ENCODE data around the gene SEL1L2.
A peak's percentile ranks its signal among the peaks of the same experiment; 100 is the strongest.

Gene SEL1L2

GRCh38 chr20:14009208-14009607 lies 18.8 kb upstream of the SEL1L2 start:
- H3K9ac ChIP-seq, result no peak overlapping the region
- H3K79me2 ChIP-seq, result no peaks in the 10 kb centered on the region
- no peak overlapping the region for H3K27ac ChIP-seq
- TF ChIP-seq, protein P1, sequence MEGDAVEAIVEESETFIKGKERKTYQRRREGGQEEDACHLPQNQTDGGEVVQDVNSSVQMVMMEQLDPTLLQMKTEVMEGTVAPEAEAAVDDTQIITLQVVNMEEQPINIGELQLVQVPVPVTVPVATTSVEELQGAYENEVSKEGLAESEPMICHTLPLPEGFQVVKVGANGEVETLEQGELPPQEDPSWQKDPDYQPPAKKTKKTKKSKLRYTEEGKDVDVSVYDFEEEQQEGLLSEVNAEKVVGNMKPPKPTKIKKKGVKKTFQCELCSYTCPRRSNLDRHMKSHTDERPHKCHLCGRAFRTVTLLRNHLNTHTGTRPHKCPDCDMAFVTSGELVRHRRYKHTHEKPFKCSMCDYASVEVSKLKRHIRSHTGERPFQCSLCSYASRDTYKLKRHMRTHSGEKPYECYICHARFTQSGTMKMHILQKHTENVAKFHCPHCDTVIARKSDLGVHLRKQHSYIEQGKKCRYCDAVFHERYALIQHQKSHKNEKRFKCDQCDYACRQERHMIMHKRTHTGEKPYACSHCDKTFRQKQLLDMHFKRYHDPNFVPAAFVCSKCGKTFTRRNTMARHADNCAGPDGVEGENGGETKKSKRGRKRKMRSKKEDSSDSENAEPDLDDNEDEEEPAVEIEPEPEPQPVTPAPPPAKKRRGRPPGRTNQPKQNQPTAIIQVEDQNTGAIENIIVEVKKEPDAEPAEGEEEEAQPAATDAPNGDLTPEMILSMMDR (IDR thresholded peaks at IDR 0.05), result no peak
- no peaks in the 10 kb centered on the region for H3K4me1 ChIP-seq
- H3K4me2 ChIP-seq (ENCODE audit: low read length), result no peak overlapping the region
- no peaks in the 10 kb centered on the region for H3K9me3 ChIP-seq (ENCODE audit: control insufficient read depth, low read length)
- no peaks in the 10 kb centered on the region for H3K36me3 ChIP-seq (ENCODE audit: control insufficient read depth, insufficient read depth, low read length)
- H2AFZ ChIP-seq, result no peak overlapping the region
- no peak overlapping the region for H3K4me3 ChIP-seq (ENCODE audit: low read depth, low read length)
- no peaks in the 10 kb centered on the region for H3K27me3 ChIP-seq (ENCODE audit: control insufficient read depth, insufficient read depth, low read length)

DNA sequence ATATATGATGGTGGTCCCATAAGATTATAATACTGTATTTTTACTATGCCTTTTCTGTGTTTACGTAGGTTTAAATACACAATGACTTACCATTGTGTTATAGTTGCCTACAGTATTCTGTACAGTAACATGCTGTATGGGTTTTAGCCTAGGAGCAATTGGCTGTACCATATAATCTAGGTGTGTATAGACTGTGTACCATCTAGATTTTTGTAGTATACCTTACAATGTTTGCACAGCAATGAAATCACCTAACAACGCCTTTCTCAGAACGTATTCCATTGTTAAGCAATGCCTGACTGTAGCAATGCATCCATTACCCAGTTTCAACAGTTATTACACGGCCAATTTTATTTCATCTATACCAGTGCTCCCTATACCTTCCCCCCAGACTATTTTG lies 15.6 kb upstream of the SEL1L2 start:
- Histone ChIP-seq H2AFZ (no peak overlapping the region), H3K36me3 (ENCODE audit: control insufficient read depth, insufficient read depth, low read length) (no peaks in the 10 kb centered on the region), H3K4me2 (ENCODE audit: low read length) (no peak overlapping the region), H3K9me3 (ENCODE audit: control insufficient read depth, low read length) (no peaks in the 10 kb centered on the region), H3K27ac (no peak overlapping the region), H3K79me2 (no peaks in the 10 kb centered on the region), H3K4me1 (no peaks in the 10 kb centered on the region), H3K27me3 (ENCODE audit: control insufficient read depth, insufficient read depth, low read length) (no peaks in the 10 kb centered on the region), H3K9ac (no peak overlapping the region), H3K4me3 (ENCODE audit: low read depth, low read length) (no peak overlapping the region)
- TF ChIP-seq, protein P1 (IDR thresholded peaks at IDR 0.05), result no peak

DNA sequence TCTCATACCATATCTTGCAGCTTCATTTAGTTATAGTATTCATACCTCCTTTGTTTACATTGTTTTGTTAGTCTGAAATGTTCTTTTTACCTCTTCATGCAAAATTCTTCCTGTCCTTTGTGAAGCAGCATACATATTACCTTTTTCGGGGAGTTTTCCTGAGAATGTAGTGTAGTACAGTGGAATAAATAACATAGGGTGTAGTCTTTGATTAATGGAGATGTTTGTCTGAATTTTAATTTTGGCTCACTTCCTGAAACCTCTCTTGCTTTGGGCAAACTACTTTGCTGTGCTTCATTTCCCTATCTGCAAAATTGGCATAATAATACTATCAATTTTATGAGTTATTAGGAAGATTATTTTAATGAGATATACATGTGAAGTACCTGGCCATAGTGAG lies 10.5 kb upstream of the SEL1L2 start:
- Histone ChIP-seq H3K79me2 (no peaks in the 10 kb centered on the region), H3K4me1 (no peaks in the 10 kb centered on the region), H3K4me3 (ENCODE audit: low read depth, low read length) (no peak overlapping the region), H3K27ac (no peak overlapping the region), H3K9ac (no peak overlapping the region), H3K27me3 (ENCODE audit: control insufficient read depth, insufficient read depth, low read length) (no peaks in the 10 kb centered on the region), H3K36me3 (ENCODE audit: control insufficient read depth, insufficient read depth, low read length) (no peaks in the 10 kb centered on the region), H3K9me3 (ENCODE audit: control insufficient read depth, low read length) (no peaks in the 10 kb centered on the region), H3K4me2 (ENCODE audit: low read length) (no peak overlapping the region), H2AFZ (no peak overlapping the region)
- TF ChIP-seq, protein P1 (IDR thresholded peaks at IDR 0.05), result no peak

GRCh38 chr20:13996265-13996664 lies 5.9 kb upstream of the SEL1L2 start:
- Histone ChIP-seq H3K27me3 (ENCODE audit: control insufficient read depth, insufficient read depth, low read length) (no peaks in the 10 kb centered on the region), H2AFZ (peak overlapping the region; percentile 90), H3K4me2 (ENCODE audit: low read length) (peak overlapping the region; percentile 71), H3K9ac (no peak overlapping the region), H3K4me3 (ENCODE audit: low read depth, low read length) (peak overlapping the region; percentile 55), H3K4me1 (no peaks in the 10 kb centered on the region), H3K36me3 (ENCODE audit: control insufficient read depth, insufficient read depth, low read length) (no peaks in the 10 kb centered on the region), H3K9me3 (ENCODE audit: control insufficient read depth, low read length) (peaks cover 4% of the 10 kb centered on the region), H3K79me2 (no peaks in the 10 kb centered on the region), H3K27ac (peak overlapping the region; percentile 36)
- TF ChIP-seq, protein P1 (IDR thresholded peaks at IDR 0.05), result no peak

DNA sequence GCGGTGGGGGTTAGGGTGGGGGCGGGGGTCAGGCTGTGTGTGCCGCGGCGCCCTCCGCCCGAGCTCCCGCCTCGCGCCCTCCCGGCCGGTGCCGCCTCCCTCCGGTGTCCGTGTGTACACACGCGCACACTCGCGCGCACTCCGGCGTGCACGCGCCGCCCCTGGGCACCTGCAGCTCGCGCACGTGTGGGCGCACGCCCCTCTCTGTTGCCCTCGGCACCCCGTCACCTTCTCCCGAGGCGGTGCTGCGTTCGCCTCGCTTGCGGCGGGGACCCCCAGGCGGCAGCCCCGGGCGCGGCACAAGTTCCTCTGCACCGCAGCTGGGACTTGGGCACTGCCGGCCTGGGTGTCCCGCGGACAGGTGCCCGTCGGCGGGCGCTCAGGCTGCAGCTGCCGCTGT lies 5.4 kb upstream of the SEL1L2 start:
- H3K9me3 ChIP-seq (ENCODE audit: control insufficient read depth, low read length), result peaks cover 4% of the 10 kb centered on the region
- peak overlapping the region; percentile 90 for H2AFZ ChIP-seq
- no peaks in the 10 kb centered on the region for H3K27me3 ChIP-seq (ENCODE audit: control insufficient read depth, insufficient read depth, low read length)
- H3K4me2 ChIP-seq (ENCODE audit: low read length), result peak overlapping the region; percentile 71
- no peak overlapping the region for H3K9ac ChIP-seq
- H3K4me1 ChIP-seq, result no peaks in the 10 kb centered on the region
- no peaks in the 10 kb centered on the region for H3K36me3 ChIP-seq (ENCODE audit: control insufficient read depth, insufficient read depth, low read length)
- TF ChIP-seq, protein P1 (IDR thresholded peaks at IDR 0.05), result no peak
- H3K4me3 ChIP-seq (ENCODE audit: low read depth, low read length), result peak overlapping the region; percentile 55
- H3K79me2 ChIP-seq, result no peaks in the 10 kb centered on the region
- H3K27ac ChIP-seq, result peak overlapping the region; percentile 36
